Measurements from ENCODE around the gene DIPK1C. TPM values are rescaled to one million over a fixed set of nuclear protein-coding genes. Genes with fewer than 3 reads are reported as not detected.
A peak's percentile ranks its signal among the peaks of the same experiment; 100 is the strongest.

The DIPK1C gene
- total and polyA plus RNA-seq, 2 donors (not counting 1 experiment from before 2014, with no cell fraction given), result not detected

GRCh38 chr18:74500372-74500771 lies 43.3 kb upstream of the DIPK1C start:
- H2AFZ ChIP-seq (ENCODE audit: low read length), result no peak overlapping the region

GRCh38 chr18:74499633-74500032 lies 42.5 kb upstream of the DIPK1C start:
- Histone ChIP-seq H3K4me2 (ENCODE audit: extremely low read depth, insufficient read depth, low read length) (peak overlapping the region; percentile 72), H3K9ac (ENCODE audit: insufficient read depth, low read length) (no peak overlapping the region), H3K9me3 (ENCODE audit: control insufficient read depth, insufficient read depth, low read depth, low read length) (no peaks in the 10 kb centered on the region), H3K36me3 (ENCODE audit: control insufficient read depth, insufficient read depth, low read length) (peaks cover 2% of the 10 kb centered on the region), H3K4me1 (ENCODE audit: control insufficient read depth, extremely low read depth, insufficient read depth, low read length) (peaks cover 2% of the 10 kb centered on the region), H3K27me3 (ENCODE audit: control insufficient read depth, insufficient read depth, low read length) (no peaks in the 10 kb centered on the region), H3K79me2 (ENCODE audit: control insufficient read depth, insufficient read depth, low read length) (peaks cover 19% of the 10 kb centered on the region), H2AFZ (ENCODE audit: low read length) (no peak overlapping the region), H3K27ac (ENCODE audit: insufficient read depth, low read length) (peak overlapping the region; percentile 54), H4K20me1 (ENCODE audit: control insufficient read depth, extremely low read depth, insufficient read depth, low read length) (no peaks in the 10 kb centered on the region), H3K4me3 (replicated peaks in 1 of 4; ENCODE audit: control extremely low read depth in 1 of 4, insufficient read depth in 1 of 4, low read depth in 3 of 4, low read length in 4 of 4) (peak overlapping the region in 1 of 4 experiments; percentile 1)
- peak; percentile 58 to 76 for DNase-seq (ENCODE audit: low read depth in 2 of 2)
- TF ChIP-seq EZH2 (IDR thresholded peaks at IDR 0.05; ENCODE audit: low read length, missing control alignments) (no peak), CTCF (conservative IDR thresholded peaks at IDR 0.05 in 1 of 2, IDR thresholded peaks at IDR 0.05 in 1 of 2; ENCODE audit: low read depth in 1 of 2, low read length in 2 of 2) (no peak)

More at GRCh38 chr18:74500372-74500771, 43.3 kb upstream of the DIPK1C start:
- no peak overlapping the region for H3K4me2 ChIP-seq (ENCODE audit: extremely low read depth, insufficient read depth, low read length)
- H3K36me3 ChIP-seq (ENCODE audit: control insufficient read depth, insufficient read depth, low read length), result peaks cover 4% of the 10 kb centered on the region
- H3K4me3 ChIP-seq (replicated peaks in 1 of 4; ENCODE audit: control extremely low read depth in 1 of 4, insufficient read depth in 1 of 4, low read depth in 3 of 4, low read length in 4 of 4), result no peak overlapping the region
- no peaks in the 10 kb centered on the region for H4K20me1 ChIP-seq (ENCODE audit: control insufficient read depth, extremely low read depth, insufficient read depth, low read length)
- peaks cover 19% of the 10 kb centered on the region for H3K79me2 ChIP-seq (ENCODE audit: control insufficient read depth, insufficient read depth, low read length)
- TF ChIP-seq CTCF (conservative IDR thresholded peaks at IDR 0.05 in 1 of 2, IDR thresholded peaks at IDR 0.05 in 1 of 2; ENCODE audit: low read depth in 1 of 2, low read length in 2 of 2), result no peak
- TF ChIP-seq EZH2 (IDR thresholded peaks at IDR 0.05; ENCODE audit: low read length, missing control alignments), result no peak
- no peaks in the 10 kb centered on the region for H3K9me3 ChIP-seq (ENCODE audit: control insufficient read depth, insufficient read depth, low read depth, low read length)
- H3K27me3 ChIP-seq (ENCODE audit: control insufficient read depth, insufficient read depth, low read length), result no peaks in the 10 kb centered on the region
- peaks cover 2% of the 10 kb centered on the region for H3K4me1 ChIP-seq (ENCODE audit: control insufficient read depth, extremely low read depth, insufficient read depth, low read length)
- no peak for DNase-seq (ENCODE audit: low read depth in 2 of 2)
- no peak overlapping the region for H3K27ac ChIP-seq (ENCODE audit: insufficient read depth, low read length)
- no peak overlapping the region for H3K9ac ChIP-seq (ENCODE audit: insufficient read depth, low read length)

GRCh38 chr18:74498712-74499627 lies 41.9 kb upstream of the DIPK1C start:
- TF ChIP-seq EZH2 (IDR thresholded peaks at IDR 0.05; ENCODE audit: low read length, missing control alignments), result no peak
- no peak for TF ChIP-seq CTCF (conservative IDR thresholded peaks at IDR 0.05 in 1 of 2, IDR thresholded peaks at IDR 0.05 in 1 of 2; ENCODE audit: low read depth in 1 of 2, low read length in 2 of 2)
- no peak overlapping the region for H3K9ac ChIP-seq (ENCODE audit: insufficient read depth, low read length)
- H3K27ac ChIP-seq (ENCODE audit: insufficient read depth, low read length), result peak overlapping the region; percentile 54
- peak overlapping the region; percentile 72 for H3K4me2 ChIP-seq (ENCODE audit: extremely low read depth, insufficient read depth, low read length)
- H4K20me1 ChIP-seq (ENCODE audit: control insufficient read depth, extremely low read depth, insufficient read depth, low read length), result no peaks in the 10 kb centered on the region
- peak; percentile 4 to 17 for DNase-seq (ENCODE audit: low read depth in 2 of 2)
- no peak overlapping the region for H2AFZ ChIP-seq (ENCODE audit: low read length)
- peaks cover 2% of the 10 kb centered on the region for H3K36me3 ChIP-seq (ENCODE audit: control insufficient read depth, insufficient read depth, low read length)
- no peaks in the 10 kb centered on the region for H3K9me3 ChIP-seq (ENCODE audit: control insufficient read depth, insufficient read depth, low read depth, low read length)
- H3K79me2 ChIP-seq (ENCODE audit: control insufficient read depth, insufficient read depth, low read length), result peaks cover 19% of the 10 kb centered on the region
- H3K27me3 ChIP-seq (ENCODE audit: control insufficient read depth, insufficient read depth, low read length), result no peaks in the 10 kb centered on the region
- H3K4me1 ChIP-seq (ENCODE audit: control insufficient read depth, extremely low read depth, insufficient read depth, low read length), result peaks cover 2% of the 10 kb centered on the region
- H3K4me3 ChIP-seq (replicated peaks in 1 of 4; ENCODE audit: control extremely low read depth in 1 of 4, insufficient read depth in 1 of 4, low read depth in 3 of 4, low read length in 4 of 4), result peak overlapping the region in 1 of 4 experiments; percentile 1

All from fibroblast of lung (primary cell).